Measurements from ENCODE around the gene KBTBD2. TPM values are rescaled to one million over a fixed set of nuclear protein-coding genes. Genes with fewer than 3 reads are reported as not detected.

KBTBD2 gene
- total RNA-seq (10 to 100 TPM; 46.0 to 78.8 TPM), polyA plus RNA-seq (ENCODE audit: insufficient read length in 2 of 2) (10 to 100 TPM; 45.0 to 46.0 TPM)
- long read RNA-seq, donor 1, transcript KBTBD2-201 (4 exons, 3,745 nt): major isoform, 6 of 7 reads
- long read RNA-seq, donor 1, partial matches to known transcripts: 0 of 7 reads
- long read RNA-seq, donor 1, other reads (novel, unspliced or antisense): 0 of 7 reads
- long read RNA-seq, donor 2, transcript KBTBD2-201 (4 exons, 3,745 nt): major isoform, 7 of 7 reads
- long read RNA-seq, donor 2, partial matches to known transcripts: 0 of 7 reads
- long read RNA-seq, donor 2, other reads (novel, unspliced or antisense): 0 of 7 reads
- long read RNA-seq, donor 3, transcript KBTBD2-201 (4 exons, 3,745 nt): major isoform, 10 of 10 reads
- long read RNA-seq, donor 3, partial matches to known transcripts: 0 of 10 reads
- long read RNA-seq, donor 3, other reads (novel, unspliced or antisense): 0 of 10 reads
- long read RNA-seq, donor 4, transcript KBTBD2-201 (4 exons, 3,745 nt): major isoform, 17 of 17 reads
- long read RNA-seq, donor 4, partial matches to known transcripts: 0 of 17 reads
- long read RNA-seq, donor 4, other reads (novel, unspliced or antisense): 0 of 17 reads

DNA sequence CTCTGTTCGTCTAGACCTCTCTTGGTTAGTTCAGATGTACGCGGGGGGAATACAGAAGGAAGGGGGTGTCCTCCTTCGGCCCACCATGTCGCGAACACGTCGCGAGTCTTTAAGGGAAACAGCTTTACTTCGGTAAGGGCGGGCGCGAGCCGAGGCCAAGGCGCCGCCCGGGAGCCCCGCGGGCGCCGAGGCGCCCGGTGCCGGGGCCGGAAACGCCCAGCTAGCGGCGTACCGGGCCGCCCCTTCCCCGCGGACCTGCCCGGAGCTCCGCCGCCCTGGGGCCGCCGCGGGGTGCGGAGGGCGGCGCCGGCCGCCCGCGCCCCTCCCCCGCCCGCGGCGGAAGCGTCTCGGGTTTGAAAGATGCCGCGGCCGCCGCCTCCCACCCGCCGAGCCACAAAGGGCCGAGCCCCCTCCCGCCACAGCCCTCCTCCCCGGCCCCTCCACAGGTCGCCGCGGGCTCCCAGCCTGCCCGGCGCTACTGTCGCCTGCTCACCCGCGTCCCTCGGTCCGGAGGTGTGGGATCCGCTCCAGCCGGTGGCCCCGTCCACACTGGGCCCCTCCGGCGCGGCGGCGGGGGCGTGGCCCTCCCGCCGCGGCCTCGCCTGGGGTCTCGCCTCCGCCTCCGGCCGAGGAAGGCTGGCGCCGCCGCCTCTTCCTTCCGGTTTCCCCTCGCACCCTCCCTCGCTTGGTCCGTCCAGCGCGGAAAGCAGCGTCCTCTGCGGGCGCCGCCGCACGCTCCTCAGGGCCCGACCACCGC lies at the start of gene KBTBD2:
Gene KBTBD2, minus strand, starts transcription at position 718 of the 757 bp plus-strand sequence. CDS start 12,156 bp downstream, outside the sequence.
- Histone ChIP-seq H3K4me3 (ENCODE audit: low read depth, low read length) (peak within 1 kb of the TSS; percentile 75), H3K27ac (ENCODE audit: low read depth, low read length) (peak within 1 kb of the TSS; percentile 99), H3K36me3 (ENCODE audit: control insufficient read depth, insufficient read depth, low read length) (no peaks in the 10 kb centered on the region), H3K27me3 (ENCODE audit: control insufficient read depth, insufficient read depth, low read length) (no peaks in the 10 kb centered on the region), H3K4me1 (ENCODE audit: control insufficient read depth, insufficient read depth, low read length) (peaks cover 9% of the 10 kb centered on the region), H3K9me3 (ENCODE audit: control insufficient read depth, insufficient read depth, low read length) (no peaks in the 10 kb centered on the region)
- WGBS (ENCODE audit: insufficient coverage): 0% methylated on average over 104 of the region's 104 CpGs
- peak in 5 of 6 donors; percentile 36 to 93 (median 56) for DNase-seq (ENCODE audit: low read depth in 4 of 6, low spot score in 6 of 6)

- H3K4me1 ChIP-seq (ENCODE audit: control insufficient read depth, insufficient read depth, low read length): peaks cover 10% of the 10 kb centered on the region
- H3K9me3 ChIP-seq (ENCODE audit: control insufficient read depth, insufficient read depth, low read length): no peaks in the 10 kb centered on the region
- peak in 2 of 6 donors; percentile 8 to 18 for DNase-seq (ENCODE audit: low read depth in 4 of 6, low spot score in 6 of 6)
- H3K4me3 ChIP-seq (ENCODE audit: low read depth, low read length): peak overlapping the region; percentile 66
- H3K27ac ChIP-seq (ENCODE audit: low read depth, low read length): peak overlapping the region; percentile 87
- no peaks in the 10 kb centered on the region for H3K27me3 ChIP-seq (ENCODE audit: control insufficient read depth, insufficient read depth, low read length)
- 13% methylated on average over 3 of the region's 5 CpGs for WGBS (ENCODE audit: insufficient coverage)
- no peaks in the 10 kb centered on the region for H3K36me3 ChIP-seq (ENCODE audit: control insufficient read depth, insufficient read depth, low read length)
These were observed 49.6 kb upstream of the KBTBD2 start for GRCh38 chr7:32941181-32941580.

GRCh38 chr7:32937344-32938174 lies 46.0 kb upstream of the KBTBD2 start:
- Histone ChIP-seq H3K4me1 (ENCODE audit: control insufficient read depth, insufficient read depth, low read length) (peaks cover 10% of the 10 kb centered on the region), H3K27me3 (ENCODE audit: control insufficient read depth, insufficient read depth, low read length) (no peaks in the 10 kb centered on the region), H3K27ac (ENCODE audit: low read depth, low read length) (no peak overlapping the region), H3K36me3 (ENCODE audit: control insufficient read depth, insufficient read depth, low read length) (peaks cover 6% of the 10 kb centered on the region), H3K9me3 (ENCODE audit: control insufficient read depth, insufficient read depth, low read length) (no peaks in the 10 kb centered on the region), H3K4me3 (ENCODE audit: low read depth, low read length) (no peak overlapping the region)
- DNase-seq (ENCODE audit: low read depth in 4 of 6, low spot score in 6 of 6): peak in 2 of 6 donors; percentile 49 to 63
- 62% methylated on average over 7 of the region's 10 CpGs for WGBS (ENCODE audit: insufficient coverage)

DNA sequence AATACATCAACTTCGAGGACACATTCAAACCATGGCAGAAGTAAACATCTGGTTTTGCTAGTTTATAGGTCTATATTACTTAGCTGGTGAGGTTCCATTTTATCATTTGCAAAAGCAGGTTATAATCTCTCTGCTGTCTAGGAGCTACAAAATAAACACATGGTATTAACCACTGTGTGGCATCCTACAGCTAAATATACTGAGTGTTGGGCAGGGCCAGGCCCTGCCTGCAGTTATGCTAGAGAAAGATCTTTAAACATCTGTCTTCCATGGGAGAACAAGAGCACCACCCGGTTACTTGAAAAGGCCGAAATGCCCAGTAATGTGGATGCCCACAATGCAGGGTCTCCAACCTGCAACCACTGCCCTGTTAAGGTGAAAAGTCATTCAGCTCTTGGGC lies 45.1 kb upstream of the KBTBD2 start:
- Histone ChIP-seq H3K4me3 (ENCODE audit: low read depth, low read length) (no peak overlapping the region), H3K9me3 (ENCODE audit: control insufficient read depth, insufficient read depth, low read length) (no peaks in the 10 kb centered on the region), H3K4me1 (ENCODE audit: control insufficient read depth, insufficient read depth, low read length) (peaks cover 7% of the 10 kb centered on the region), H3K27ac (ENCODE audit: low read depth, low read length) (no peak overlapping the region), H3K27me3 (ENCODE audit: control insufficient read depth, insufficient read depth, low read length) (no peaks in the 10 kb centered on the region), H3K36me3 (ENCODE audit: control insufficient read depth, insufficient read depth, low read length) (peaks cover 7% of the 10 kb centered on the region)
- 85% methylated on average over 2 of the region's 3 CpGs for WGBS (ENCODE audit: insufficient coverage)
- DNase-seq (ENCODE audit: low read depth in 4 of 6, low spot score in 6 of 6): no peak

DNA sequence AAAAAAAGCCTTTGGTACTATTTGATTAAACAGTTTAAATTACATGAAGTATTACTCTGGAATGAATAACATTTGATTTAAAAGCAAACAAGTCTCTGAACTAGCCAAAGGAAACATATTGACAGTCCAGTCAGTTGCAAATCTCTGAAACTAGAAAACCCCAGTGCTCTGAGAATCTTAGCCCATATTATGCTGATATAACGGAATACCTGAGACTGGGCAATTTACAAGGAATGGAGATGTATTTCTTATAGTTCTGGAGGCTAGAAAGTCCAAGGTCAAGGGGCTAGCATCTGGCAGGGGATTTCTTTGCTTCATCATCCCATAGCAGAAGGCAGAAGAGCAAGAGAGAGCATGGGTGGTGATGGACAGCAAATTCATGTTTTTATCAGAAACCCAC lies 44.0 kb upstream of the KBTBD2 start:
- peaks cover 7% of the 10 kb centered on the region for H3K36me3 ChIP-seq (ENCODE audit: control insufficient read depth, insufficient read depth, low read length)
- no peaks in the 10 kb centered on the region for H3K9me3 ChIP-seq (ENCODE audit: control insufficient read depth, insufficient read depth, low read length)
- DNase-seq (ENCODE audit: low read depth in 4 of 6, low spot score in 6 of 6): no peak
- H3K27ac ChIP-seq (ENCODE audit: low read depth, low read length): no peak overlapping the region
- peaks cover 4% of the 10 kb centered on the region for H3K4me1 ChIP-seq (ENCODE audit: control insufficient read depth, insufficient read depth, low read length)
- WGBS (ENCODE audit: insufficient coverage): no CpG with 5 or more reads among the region's 1 CpG
- H3K4me3 ChIP-seq (ENCODE audit: low read depth, low read length): no peak overlapping the region
- no peaks in the 10 kb centered on the region for H3K27me3 ChIP-seq (ENCODE audit: control insufficient read depth, insufficient read depth, low read length)

- no peak for DNase-seq (ENCODE audit: low read depth in 4 of 6, low spot score in 6 of 6)
- Histone ChIP-seq H3K27me3 (ENCODE audit: control insufficient read depth, insufficient read depth, low read length) (no peaks in the 10 kb centered on the region), H3K27ac (ENCODE audit: low read depth, low read length) (no peak overlapping the region), H3K4me1 (ENCODE audit: control insufficient read depth, insufficient read depth, low read length) (no peaks in the 10 kb centered on the region), H3K36me3 (ENCODE audit: control insufficient read depth, insufficient read depth, low read length) (peaks cover 24% of the 10 kb centered on the region), H3K9me3 (ENCODE audit: control insufficient read depth, insufficient read depth, low read length) (no peaks in the 10 kb centered on the region), H3K4me3 (ENCODE audit: low read depth, low read length) (no peak overlapping the region)
- WGBS (ENCODE audit: insufficient coverage): 90% methylated on average over 5 of the region's 7 CpGs
These were observed 38.8 kb upstream of the KBTBD2 start for GRCh38 chr7:32930378-32930777.

- Histone ChIP-seq H3K27me3 (ENCODE audit: control insufficient read depth, insufficient read depth, low read length) (no peaks in the 10 kb centered on the region), H3K27ac (ENCODE audit: low read depth, low read length) (no peak overlapping the region), H3K4me3 (ENCODE audit: low read depth, low read length) (no peak overlapping the region), H3K4me1 (ENCODE audit: control insufficient read depth, insufficient read depth, low read length) (no peaks in the 10 kb centered on the region), H3K36me3 (ENCODE audit: control insufficient read depth, insufficient read depth, low read length) (peaks cover 27% of the 10 kb centered on the region), H3K9me3 (ENCODE audit: control insufficient read depth, insufficient read depth, low read length) (no peaks in the 10 kb centered on the region)
- no peak for DNase-seq (ENCODE audit: low read depth in 4 of 6, low spot score in 6 of 6)
- WGBS (ENCODE audit: insufficient coverage): 90% methylated on average over 13 of the region's 13 CpGs
These were observed 38.0 kb upstream of the KBTBD2 start for GRCh38 chr7:32929430-32930143.

DNA sequence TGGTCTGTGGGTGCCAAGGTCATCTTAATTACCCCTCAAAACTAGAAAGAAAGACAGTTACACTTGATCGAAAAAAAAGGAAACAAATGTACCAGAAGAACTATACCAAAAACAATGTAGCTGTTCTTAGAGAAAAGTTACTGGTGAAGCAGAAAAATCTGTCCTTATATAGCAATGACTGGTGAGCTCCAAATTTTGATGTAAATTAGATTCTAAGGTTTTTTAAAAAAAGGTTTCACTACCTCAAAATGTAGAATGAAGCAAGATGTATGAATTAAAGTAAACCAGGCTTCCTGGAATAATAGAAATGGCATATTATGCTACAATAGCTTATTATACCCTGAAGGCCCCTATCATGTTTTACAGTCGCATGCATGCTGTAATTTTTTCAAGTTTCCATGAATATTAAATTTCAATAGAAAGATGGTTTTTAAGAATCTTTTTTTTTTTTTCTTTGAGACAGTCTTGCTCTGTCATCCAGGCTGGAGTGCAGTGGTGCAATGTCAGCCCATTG lies 37.3 kb upstream of the KBTBD2 start:
- WGBS (ENCODE audit: insufficient coverage): no CpG with 5 or more reads among the region's 2 CpGs
- no peaks in the 10 kb centered on the region for H3K27me3 ChIP-seq (ENCODE audit: control insufficient read depth, insufficient read depth, low read length)
- H3K36me3 ChIP-seq (ENCODE audit: control insufficient read depth, insufficient read depth, low read length): peaks cover 29% of the 10 kb centered on the region
- H3K9me3 ChIP-seq (ENCODE audit: control insufficient read depth, insufficient read depth, low read length): no peaks in the 10 kb centered on the region
- DNase-seq (ENCODE audit: low read depth in 4 of 6, low spot score in 6 of 6): peak in 1 of 6 donors; percentile 16
- H3K4me1 ChIP-seq (ENCODE audit: control insufficient read depth, insufficient read depth, low read length): no peaks in the 10 kb centered on the region
- no peak overlapping the region for H3K4me3 ChIP-seq (ENCODE audit: low read depth, low read length)
- no peak overlapping the region for H3K27ac ChIP-seq (ENCODE audit: low read depth, low read length)

Measured in spinal cord (tissue), 10 donors.